Measurements from ENCODE around the gene PISD. TPM values are rescaled to one million over a fixed set of nuclear protein-coding genes. Genes with fewer than 3 reads are reported as not detected.

PISD gene
- total and polyA plus RNA-seq, 2 donors (not counting 3 experiments of a cell fraction or from before 2014, with no cell fraction given), result 53.4 to 58.0 TPM

DNA sequence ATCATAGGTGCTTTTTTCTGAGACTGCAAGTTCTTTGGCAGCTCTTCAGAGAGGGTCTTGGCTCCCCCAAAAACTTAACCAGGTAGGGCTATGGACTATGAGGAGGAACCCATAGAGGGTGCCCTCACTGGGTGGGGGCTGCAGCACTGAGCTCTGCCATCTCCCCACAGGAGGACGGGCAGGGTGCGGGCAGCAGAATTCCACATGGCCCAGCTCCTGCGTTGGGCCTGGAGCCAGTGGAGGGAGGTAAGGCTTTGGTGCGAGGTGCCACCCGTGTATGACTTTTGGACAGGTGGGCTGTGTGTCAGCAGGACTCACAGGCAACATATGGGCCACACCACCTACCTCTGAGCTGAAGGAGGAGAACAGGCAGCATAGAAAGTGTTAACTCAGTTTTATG lies 58.4 kb downstream of the PISD start:
- dilution Hi-C loops (cut with MboI; ENCODE audit: extremely low pct_ligation_motif_present, low sequenced_read_pairs), result no loop called here
- intact Hi-C loops (cut with micrococcal nuclease), result loop anchor here (5.0 kb wide), 1 partner anchor 46 kb away; no protein-coding TSS in a partner anchor
- no peaks in the 10 kb centered on the region for H3K79me2 ChIP-seq (ENCODE audit: control insufficient read depth, insufficient read depth, low read length)
- DNase-seq (ENCODE audit: low read depth, low spot score), result no peak
- ChIA-PET POLR2A (interaction anchor here (0.6 kb wide), 1 partner anchor 40 kb away, joined by 4 read pairs; no protein-coding TSS in a partner anchor), CTCF (interaction anchor here (1.2 to 1.7 kb wide), 4 partner anchors 10 to 47 kb away, joined by 3 to 6 read pairs (median 4); no protein-coding TSS in a partner anchor)
- no peak overlapping the region for H3K9ac ChIP-seq (replicated peaks; ENCODE audit: extremely low read depth, insufficient read depth, low read length)
- no peaks in the 10 kb centered on the region for H4K20me1 ChIP-seq (replicated peaks; ENCODE audit: control insufficient read depth, extremely low read depth, insufficient read depth, low read length)
- no peak overlapping the region for H2AFZ ChIP-seq (ENCODE audit: low read depth, low read length)
- no peaks in the 10 kb centered on the region for H3K36me3 ChIP-seq (ENCODE audit: control insufficient read depth in 2 of 2, extremely low read depth in 1 of 2, insufficient read depth in 2 of 2, low read length in 2 of 2)
- peaks cover 18% of the 10 kb centered on the region for H3K4me1 ChIP-seq (ENCODE audit: control insufficient read depth, extremely low read depth, insufficient read depth, low read length)
- FAIRE-seq, result no peak
- BruUV-seq (replicated peaks), result no TSS peak
- no peak overlapping the region for H3K4me3 ChIP-seq (replicated peaks in 1 of 3; ENCODE audit: insufficient read depth in 1 of 3, low read depth in 1 of 3, low read length in 3 of 3)
- H3K9me3 ChIP-seq (replicated peaks; ENCODE audit: control insufficient read depth, insufficient read depth, low read length), result no peaks in the 10 kb centered on the region
- TF ChIP-seq POLR2A (IDR thresholded peaks at IDR 0.05; ENCODE audit: low read depth, low read length), result no peak
- H3K27ac ChIP-seq (ENCODE audit: insufficient read depth, low read depth, low read length), result no peak overlapping the region
- no peaks in the 10 kb centered on the region for H3K27me3 ChIP-seq (ENCODE audit: control insufficient read depth in 2 of 2, insufficient read depth in 2 of 2, low read length in 2 of 2)
- H3K9me1 ChIP-seq (replicated peaks; ENCODE audit: control insufficient read depth, extremely low read depth, insufficient read depth, low read length), result no peaks in the 10 kb centered on the region
- no peak overlapping the region for H3K4me2 ChIP-seq (ENCODE audit: insufficient read depth, low read length)

DNA sequence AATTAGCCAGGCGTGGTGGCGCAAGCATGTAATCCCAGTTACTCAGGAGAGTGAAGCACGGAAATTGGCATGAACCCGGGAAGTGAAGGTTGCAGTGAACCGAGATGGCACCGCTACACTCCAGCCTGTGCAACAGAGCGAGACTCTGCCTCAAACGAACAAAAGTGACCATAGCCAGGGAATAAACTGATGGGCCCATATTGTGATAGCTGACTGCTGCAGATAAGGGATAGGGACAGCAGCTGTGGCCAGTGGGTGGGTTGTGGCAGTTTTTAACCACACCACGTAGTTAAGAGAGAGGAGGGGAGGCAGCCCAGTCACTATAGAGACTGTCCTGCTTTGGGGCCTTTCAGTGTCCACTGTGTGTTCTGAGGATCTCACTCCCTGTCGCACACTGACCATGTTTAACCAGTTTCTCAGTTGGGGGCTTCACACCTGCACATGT lies 58.9 kb downstream of the PISD start:
- CTCF ChIA-PET, result interaction anchor here (0.9 to 1.7 kb wide), 5 partner anchors 10 to 46 kb away, joined by 3 to 6 read pairs (median 4); no protein-coding TSS in a partner anchor

More for the DNA sequence above, 58.9 kb downstream of the PISD start:
- no TSS peak for BruUV-seq (replicated peaks)
- H3K9ac ChIP-seq (replicated peaks; ENCODE audit: extremely low read depth, insufficient read depth, low read length), result no peak overlapping the region
- no peaks in the 10 kb centered on the region for H3K27me3 ChIP-seq (ENCODE audit: control insufficient read depth in 2 of 2, insufficient read depth in 2 of 2, low read length in 2 of 2)
- H3K4me3 ChIP-seq (replicated peaks in 1 of 3; ENCODE audit: insufficient read depth in 1 of 3, low read depth in 1 of 3, low read length in 3 of 3), result no peak overlapping the region
- POLR2A ChIA-PET, result interaction anchor here (1.3 kb wide), 1 partner anchor 27 kb away, joined by 3 read pairs; no protein-coding TSS in a partner anchor
- TF ChIP-seq, protein P1, sequence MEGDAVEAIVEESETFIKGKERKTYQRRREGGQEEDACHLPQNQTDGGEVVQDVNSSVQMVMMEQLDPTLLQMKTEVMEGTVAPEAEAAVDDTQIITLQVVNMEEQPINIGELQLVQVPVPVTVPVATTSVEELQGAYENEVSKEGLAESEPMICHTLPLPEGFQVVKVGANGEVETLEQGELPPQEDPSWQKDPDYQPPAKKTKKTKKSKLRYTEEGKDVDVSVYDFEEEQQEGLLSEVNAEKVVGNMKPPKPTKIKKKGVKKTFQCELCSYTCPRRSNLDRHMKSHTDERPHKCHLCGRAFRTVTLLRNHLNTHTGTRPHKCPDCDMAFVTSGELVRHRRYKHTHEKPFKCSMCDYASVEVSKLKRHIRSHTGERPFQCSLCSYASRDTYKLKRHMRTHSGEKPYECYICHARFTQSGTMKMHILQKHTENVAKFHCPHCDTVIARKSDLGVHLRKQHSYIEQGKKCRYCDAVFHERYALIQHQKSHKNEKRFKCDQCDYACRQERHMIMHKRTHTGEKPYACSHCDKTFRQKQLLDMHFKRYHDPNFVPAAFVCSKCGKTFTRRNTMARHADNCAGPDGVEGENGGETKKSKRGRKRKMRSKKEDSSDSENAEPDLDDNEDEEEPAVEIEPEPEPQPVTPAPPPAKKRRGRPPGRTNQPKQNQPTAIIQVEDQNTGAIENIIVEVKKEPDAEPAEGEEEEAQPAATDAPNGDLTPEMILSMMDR (IDR thresholded peaks at IDR 0.05; ENCODE audit: extremely low read depth in 1 of 2, insufficient read depth in 1 of 2, low read depth in 1 of 2, low read length in 2 of 2), result no peak
- TF ChIP-seq JUN (IDR thresholded peaks at IDR 0.05; ENCODE audit: borderline replicate concordance, insufficient read depth, insufficient read length, low read depth) (no peak), GATA2 (IDR thresholded peaks at IDR 0.05; ENCODE audit: insufficient read depth, insufficient read length, low read depth, low read length) (no peak), POLR2AphosphoS5 (IDR thresholded peaks at IDR 0.05; ENCODE audit: insufficient read depth, low read depth, low read length) (no peak), POLR2A (IDR thresholded peaks at IDR 0.05; ENCODE audit: low read depth, low read length) (no peak), MYC (IDR thresholded peaks at IDR 0.05; ENCODE audit: low read depth, low read length) (no peak)
- TF ChIP-seq, protein P2, sequence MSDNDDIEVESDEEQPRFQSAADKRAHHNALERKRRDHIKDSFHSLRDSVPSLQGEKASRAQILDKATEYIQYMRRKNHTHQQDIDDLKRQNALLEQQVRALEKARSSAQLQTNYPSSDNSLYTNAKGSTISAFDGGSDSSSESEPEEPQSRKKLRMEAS (IDR thresholded peaks at IDR 0.05; ENCODE audit: insufficient read depth, insufficient read length), result no peak
- intact Hi-C loops (cut with micrococcal nuclease), result loop anchor here (5.0 kb wide), 1 partner anchor 46 kb away; no protein-coding TSS in a partner anchor
- H3K4me2 ChIP-seq (ENCODE audit: insufficient read depth, low read length), result no peak overlapping the region
- H3K36me3 ChIP-seq (ENCODE audit: control insufficient read depth in 2 of 2, extremely low read depth in 1 of 2, insufficient read depth in 2 of 2, low read length in 2 of 2), result no peaks in the 10 kb centered on the region
- peaks cover 18% of the 10 kb centered on the region for H3K4me1 ChIP-seq (ENCODE audit: control insufficient read depth, extremely low read depth, insufficient read depth, low read length)
- no peaks in the 10 kb centered on the region for H3K79me2 ChIP-seq (ENCODE audit: control insufficient read depth, insufficient read depth, low read length)
- dilution Hi-C loops (cut with MboI; ENCODE audit: extremely low pct_ligation_motif_present, low sequenced_read_pairs), result no loop called here
- no peak for FAIRE-seq
- H2AFZ ChIP-seq (ENCODE audit: low read depth, low read length), result no peak overlapping the region
- DNase-seq (ENCODE audit: low read depth, low spot score), result no peak
- no peaks in the 10 kb centered on the region for H4K20me1 ChIP-seq (replicated peaks; ENCODE audit: control insufficient read depth, extremely low read depth, insufficient read depth, low read length)
- H3K27ac ChIP-seq (ENCODE audit: insufficient read depth, low read depth, low read length), result no peak overlapping the region
- H3K9me3 ChIP-seq (replicated peaks; ENCODE audit: control insufficient read depth, insufficient read depth, low read length), result no peaks in the 10 kb centered on the region
- H3K9me1 ChIP-seq (replicated peaks; ENCODE audit: control insufficient read depth, extremely low read depth, insufficient read depth, low read length), result no peaks in the 10 kb centered on the region
